Osteoblast (primary cell): ENCODE measurements around the gene TTBK1. TPM values are rescaled to one million over a fixed set of nuclear protein-coding genes. Genes with fewer than 3 reads are reported as not detected.
A peak's percentile ranks its signal among the peaks of the same experiment; 100 is the strongest.

Experiments
- DNase-seq: peaks from one replicate; pipeline ENCODE4 v3.0.0; 2011; ENCODE audit warnings: low spot score, mixed read lengths; ENCODE audit not compliant: insufficient read length; ENCODE audit errors: missing footprints
- H2AFZ ChIP-seq: 2 replicates; pipeline ENCODE4 v1.6.0; 2011; ENCODE audit warnings: mild to moderate bottlenecking, low read length
- H3K27ac ChIP-seq: 2 replicates; pipeline ENCODE4 v1.5.1; 2011; ENCODE audit warnings: mild to moderate bottlenecking, low read depth, low read length, moderate library complexity
- H3K27me3 ChIP-seq: 2 replicates; pipeline ENCODE4 v1.6.0; 2012; ENCODE audit warnings: mild to moderate bottlenecking, control low read depth, inconsistent platforms, low read length, moderate library complexity; ENCODE audit not compliant: insufficient read depth
- H3K36me3 ChIP-seq: 2 replicates; pipeline ENCODE4 v1.5.1; 2011; ENCODE audit warnings: mild to moderate bottlenecking, low read length, control low read depth, moderate library complexity; ENCODE audit not compliant: insufficient read depth
- H3K4me1 ChIP-seq: 2 replicates; pipeline ENCODE4 v1.5.1; 2011; ENCODE audit warnings: mild to moderate bottlenecking, low read length, control low read depth, moderate library complexity; ENCODE audit not compliant: insufficient read depth
- H3K4me2 ChIP-seq: 2 replicates; pipeline ENCODE4 v1.6.0; 2011; ENCODE audit warnings: mild to moderate bottlenecking, low read length; ENCODE audit not compliant: insufficient read depth
- H3K4me3 ChIP-seq: fragments of 200-600 bp; sonication (generic); 3 replicates; pipeline ENCODE4 v1.5.1; 2012; ENCODE audit warnings: mild to moderate bottlenecking, low read length, inconsistent platforms; ENCODE audit not compliant: insufficient read depth
- H3K79me2 ChIP-seq: 2 replicates; pipeline ENCODE4 v1.6.0; 2012; ENCODE audit warnings: mild to moderate bottlenecking, low read length, control low read depth, inconsistent platforms; ENCODE audit not compliant: insufficient read depth
- H3K9me3 ChIP-seq: 2 replicates; pipeline ENCODE4 v1.5.1; 2011; ENCODE audit warnings: low read depth, low read length, control low read depth
- H4K20me1 ChIP-seq: 2 replicates; pipeline ENCODE4 v1.6.0; 2012; ENCODE audit warnings: mild to moderate bottlenecking, low read length, control low read depth; ENCODE audit not compliant: insufficient read depth
- total RNA-seq: library from RNA; depleted of rRNA; stranded (reverse); fragments of >200 nt; gene quantifications from 2 replicates; pipeline ENCODE4 v1.2.3, GENCODE V29; 2012
- TF ChIP-seq, protein P1 (sequence below): IDR thresholded peaks from 2 replicates; pipeline ENCODE4 v1.5.1; 2011; ENCODE audit warnings: mild to moderate bottlenecking, low read depth, low read length, moderate library complexity; ENCODE audit errors: extremely low read depth

The TTBK1 gene
- total RNA-seq, 1 donor: under 0.01 TPM

GRCh38 chr6:43229803-43230620 is 13.3 kb upstream of the TTBK1 start:
- no peak for DNase-seq
- Histone ChIP-seq H3K4me1 (no peaks in the 10 kb centered on the region), H3K27me3 (peaks cover 19% of the 10 kb centered on the region), H3K79me2 (no peaks in the 10 kb centered on the region), H3K9me3 (no peaks in the 10 kb centered on the region), H3K36me3 (no peaks in the 10 kb centered on the region), H3K27ac (no peak overlapping the region), H4K20me1 (no peaks in the 10 kb centered on the region), H2AFZ (peak overlapping the region; percentile 93), H3K4me3 (peak overlapping the region; percentile 78), H3K4me2 (peak overlapping the region; percentile 92)
- TF ChIP-seq, protein P1, sequence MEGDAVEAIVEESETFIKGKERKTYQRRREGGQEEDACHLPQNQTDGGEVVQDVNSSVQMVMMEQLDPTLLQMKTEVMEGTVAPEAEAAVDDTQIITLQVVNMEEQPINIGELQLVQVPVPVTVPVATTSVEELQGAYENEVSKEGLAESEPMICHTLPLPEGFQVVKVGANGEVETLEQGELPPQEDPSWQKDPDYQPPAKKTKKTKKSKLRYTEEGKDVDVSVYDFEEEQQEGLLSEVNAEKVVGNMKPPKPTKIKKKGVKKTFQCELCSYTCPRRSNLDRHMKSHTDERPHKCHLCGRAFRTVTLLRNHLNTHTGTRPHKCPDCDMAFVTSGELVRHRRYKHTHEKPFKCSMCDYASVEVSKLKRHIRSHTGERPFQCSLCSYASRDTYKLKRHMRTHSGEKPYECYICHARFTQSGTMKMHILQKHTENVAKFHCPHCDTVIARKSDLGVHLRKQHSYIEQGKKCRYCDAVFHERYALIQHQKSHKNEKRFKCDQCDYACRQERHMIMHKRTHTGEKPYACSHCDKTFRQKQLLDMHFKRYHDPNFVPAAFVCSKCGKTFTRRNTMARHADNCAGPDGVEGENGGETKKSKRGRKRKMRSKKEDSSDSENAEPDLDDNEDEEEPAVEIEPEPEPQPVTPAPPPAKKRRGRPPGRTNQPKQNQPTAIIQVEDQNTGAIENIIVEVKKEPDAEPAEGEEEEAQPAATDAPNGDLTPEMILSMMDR: no peak

GRCh38 chr6:43231053-43231452 is 12.2 kb upstream of the TTBK1 start:
- Histone ChIP-seq H3K4me1 (no peaks in the 10 kb centered on the region), H4K20me1 (no peaks in the 10 kb centered on the region), H3K4me3 (no peak overlapping the region), H2AFZ (no peak overlapping the region), H3K36me3 (no peaks in the 10 kb centered on the region), H3K9me3 (no peaks in the 10 kb centered on the region), H3K27me3 (peaks cover 22% of the 10 kb centered on the region), H3K4me2 (no peak overlapping the region), H3K27ac (no peak overlapping the region), H3K79me2 (no peaks in the 10 kb centered on the region)
- DNase-seq: peak; percentile 29
- TF ChIP-seq, protein P1: no peak

- Histone ChIP-seq H4K20me1 (no peaks in the 10 kb centered on the region), H3K79me2 (no peaks in the 10 kb centered on the region), H3K9me3 (no peaks in the 10 kb centered on the region), H3K4me1 (no peaks in the 10 kb centered on the region), H3K4me3 (no peak overlapping the region), H2AFZ (no peak overlapping the region), H3K27ac (no peak overlapping the region), H3K27me3 (peaks cover 25% of the 10 kb centered on the region), H3K4me2 (no peak overlapping the region), H3K36me3 (no peaks in the 10 kb centered on the region)
- no peak for DNase-seq
- TF ChIP-seq, protein P1: no peak
Observed at GRCh38 chr6:43231735-43232450, 11.4 kb upstream of the TTBK1 start.

DNA sequence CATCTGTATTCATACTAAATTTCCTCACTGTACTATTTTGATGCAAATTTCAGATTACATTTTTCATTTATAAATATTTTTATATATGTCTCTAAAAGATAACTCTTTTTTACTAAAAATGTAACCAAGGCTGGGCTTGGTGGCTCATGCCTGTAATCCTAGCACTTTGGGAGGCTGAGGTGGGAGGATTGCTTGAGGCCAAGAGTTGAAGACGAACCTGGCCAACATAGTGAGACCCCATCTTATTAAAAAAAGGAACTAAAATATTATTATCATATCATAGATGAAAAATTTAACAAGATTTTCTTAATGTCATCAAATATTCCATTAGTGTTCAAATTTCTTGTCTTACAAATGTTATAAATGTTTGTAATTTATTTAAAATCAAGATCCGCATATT is 7.4 kb upstream of the TTBK1 start:
- Histone ChIP-seq H3K27ac (no peak overlapping the region), H3K4me3 (no peak overlapping the region), H2AFZ (no peak overlapping the region), H3K79me2 (no peaks in the 10 kb centered on the region), H3K4me1 (no peaks in the 10 kb centered on the region), H3K9me3 (no peaks in the 10 kb centered on the region), H3K4me2 (no peak overlapping the region), H3K36me3 (no peaks in the 10 kb centered on the region), H3K27me3 (peaks cover 44% of the 10 kb centered on the region), H4K20me1 (no peaks in the 10 kb centered on the region)
- no peak for DNase-seq
- TF ChIP-seq, protein P1: no peak
